Hematopoietic multipotent progenitor cell treated with erythropoietin and hydrocortisone succinate and interleukin-3 and kit ligand, for 17 days (in vitro differentiated cells): ENCODE measurements around the gene RAB21.
A peak's percentile ranks its signal among the peaks of the same experiment; 100 is the strongest.
"Not testable (repeated sequence)": the region's sequence is repeated elsewhere in the genome, so short reads cannot be mapped to it uniquely, and the experiment has no call there.

ENCODE experiments used
- DNase-seq: peaks from one replicate; pipeline ENCODE4 v3.0.0-alpha.2; 2015; ENCODE audit warnings: low spot score

Gene RAB21

DNA sequence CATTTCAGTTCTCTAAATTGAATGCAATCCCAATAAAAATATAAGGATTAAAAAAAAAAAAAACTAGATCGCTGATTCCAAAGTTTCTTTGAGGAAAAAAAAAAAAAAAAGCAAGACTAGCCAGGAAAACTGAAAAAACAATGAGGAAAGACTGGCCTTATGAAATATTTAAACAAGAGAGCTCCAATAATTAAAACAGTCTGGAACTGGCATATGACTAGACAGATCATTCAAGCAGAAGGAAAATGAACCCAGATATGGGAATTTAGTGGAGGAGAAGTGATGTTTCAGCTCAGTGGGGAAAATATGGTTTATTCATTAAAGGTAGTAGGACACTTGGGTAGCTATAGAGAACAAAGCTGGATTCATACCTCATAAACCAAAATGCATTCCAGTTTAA, 42.9 kb downstream of the RAB21 start:
- no peak for DNase-seq

DNA sequence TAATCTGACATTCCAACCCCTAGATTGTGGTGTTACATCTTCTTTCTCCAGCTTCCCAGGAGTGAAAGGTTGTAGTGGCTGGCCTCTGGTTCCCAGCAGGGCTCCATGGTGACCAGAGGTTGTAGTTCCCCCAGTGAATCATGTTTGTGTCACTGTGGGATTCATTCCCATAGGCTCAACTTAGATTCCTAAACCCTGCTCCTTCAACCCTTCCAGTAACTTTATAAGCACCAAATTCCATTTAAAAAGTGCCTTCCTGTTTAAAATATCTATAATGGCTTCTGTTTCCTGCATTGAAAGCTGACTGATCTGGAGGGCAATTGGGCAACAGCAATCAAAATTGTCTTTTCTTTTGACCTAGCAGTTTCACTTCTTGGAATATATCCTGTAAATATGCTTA, 44.4 kb downstream of the RAB21 start:
- no peak for DNase-seq

DNA sequence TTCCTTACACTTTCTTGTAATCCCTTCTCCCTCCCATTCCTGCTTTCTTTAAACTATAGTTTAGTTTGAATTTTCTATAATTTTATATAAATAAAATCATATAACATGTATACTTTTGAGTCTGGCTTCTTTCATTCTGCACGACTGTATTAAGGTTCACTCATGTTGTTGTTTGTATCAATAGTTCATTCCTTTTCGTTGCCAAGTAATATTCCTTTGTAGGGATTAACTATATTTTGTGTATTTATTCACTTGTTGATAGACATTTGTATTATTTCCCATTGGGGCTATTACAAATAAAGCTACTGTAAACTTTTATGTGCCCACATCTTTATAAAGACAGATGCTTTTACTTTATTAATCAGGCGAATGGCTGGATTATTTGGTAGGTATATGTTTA, 45.5 kb downstream of the RAB21 start:
- DNase-seq: no peak

DNA sequence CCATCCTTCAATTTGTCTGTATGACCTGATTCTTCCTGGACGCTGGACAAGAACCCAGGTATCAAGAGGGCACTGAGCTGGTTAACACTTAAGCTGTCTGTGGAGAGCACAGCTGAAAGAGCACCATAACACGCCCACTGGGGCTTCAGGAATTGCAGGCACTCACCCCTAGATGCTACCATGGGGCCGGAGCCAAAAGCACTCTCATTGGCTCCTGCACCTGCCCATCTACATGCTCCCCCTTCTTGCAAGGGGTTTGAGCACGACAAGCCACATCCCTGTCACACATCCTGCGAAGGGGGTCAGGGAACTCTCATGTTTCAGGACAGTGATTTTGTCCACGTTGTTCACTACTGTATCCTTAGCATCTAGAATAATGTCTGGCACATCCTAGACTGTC, 49.8 kb downstream of the RAB21 start:
- no peak for DNase-seq

DNA sequence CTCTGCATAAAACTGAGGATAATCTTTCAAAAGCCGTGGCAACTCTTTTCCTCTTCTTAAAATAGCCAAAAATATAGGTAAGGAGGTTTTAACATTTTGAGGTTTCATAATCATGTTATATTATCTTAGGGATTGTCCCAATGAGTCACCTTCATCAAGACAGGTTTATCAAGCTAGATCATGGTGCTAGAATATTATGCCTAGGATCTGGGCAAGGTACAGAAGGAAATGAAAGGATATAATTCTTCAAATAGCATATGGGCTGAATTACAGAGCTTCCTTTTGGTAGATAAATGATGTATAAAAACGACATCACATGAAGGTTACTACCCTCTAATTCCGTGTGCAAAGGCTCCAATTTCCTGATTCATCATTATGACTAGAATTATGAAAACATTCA, 56.3 kb downstream of the RAB21 start:
- DNase-seq: no peak

DNA sequence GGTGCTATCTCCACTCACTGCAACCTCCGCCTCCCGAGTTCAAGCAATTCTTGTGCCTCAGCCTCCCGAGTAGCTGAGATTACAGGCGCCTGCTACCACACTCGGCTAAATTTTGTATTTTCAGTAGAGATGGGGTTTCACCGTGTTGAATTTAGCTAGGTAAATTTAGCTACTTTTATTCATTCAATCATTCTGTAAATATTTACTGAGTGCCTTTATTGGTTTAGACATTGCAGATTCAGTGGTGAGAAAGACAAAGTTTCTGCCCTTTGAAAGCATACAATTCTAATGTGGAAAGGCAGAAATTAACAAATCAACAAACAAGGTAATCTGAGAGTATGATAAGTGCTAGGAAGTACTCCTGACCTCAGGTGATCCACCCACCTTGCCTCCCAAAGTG, 60.6 kb downstream of the RAB21 start:
- DNase-seq: not testable (repeated sequence)

DNA sequence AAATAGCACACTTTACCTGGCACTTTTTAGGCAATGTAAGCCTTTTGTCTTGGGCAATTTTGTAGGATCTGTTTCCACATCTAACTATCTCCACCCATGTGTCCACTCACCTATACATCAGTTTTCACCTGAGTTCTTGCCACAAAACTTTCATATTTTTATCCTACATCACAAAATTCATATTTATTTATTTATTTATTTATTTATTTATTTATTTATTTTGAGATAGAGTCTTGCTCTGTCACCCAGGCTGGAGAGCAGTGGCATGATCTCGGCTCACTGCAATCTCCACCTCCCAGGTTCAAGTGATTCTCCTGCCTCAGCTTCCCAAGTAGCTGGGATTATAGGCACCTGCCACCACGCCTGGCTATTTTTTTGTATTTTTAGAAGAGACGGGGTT, 67.4 kb downstream of the RAB21 start:
- DNase-seq: not testable (repeated sequence)

DNA sequence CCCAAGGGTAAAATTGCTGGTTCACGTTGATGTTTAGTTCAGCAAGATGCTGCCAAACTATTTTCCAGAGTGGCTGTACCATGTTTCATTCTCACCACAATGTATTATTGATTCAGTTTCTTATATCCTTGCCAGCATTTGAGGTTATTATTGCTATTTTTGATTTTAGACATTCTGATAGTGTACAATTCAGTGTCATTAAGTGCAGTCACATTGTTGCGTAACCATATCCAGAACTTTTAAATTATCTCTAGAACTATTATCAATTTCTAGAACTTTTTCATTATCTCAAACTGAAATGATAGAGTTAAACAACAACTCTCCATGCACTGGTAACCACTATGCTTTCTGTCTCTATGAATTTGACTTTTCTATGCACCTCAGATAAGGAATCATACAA, 74.2 kb downstream of the RAB21 start:
- DNase-seq: no peak

DNA sequence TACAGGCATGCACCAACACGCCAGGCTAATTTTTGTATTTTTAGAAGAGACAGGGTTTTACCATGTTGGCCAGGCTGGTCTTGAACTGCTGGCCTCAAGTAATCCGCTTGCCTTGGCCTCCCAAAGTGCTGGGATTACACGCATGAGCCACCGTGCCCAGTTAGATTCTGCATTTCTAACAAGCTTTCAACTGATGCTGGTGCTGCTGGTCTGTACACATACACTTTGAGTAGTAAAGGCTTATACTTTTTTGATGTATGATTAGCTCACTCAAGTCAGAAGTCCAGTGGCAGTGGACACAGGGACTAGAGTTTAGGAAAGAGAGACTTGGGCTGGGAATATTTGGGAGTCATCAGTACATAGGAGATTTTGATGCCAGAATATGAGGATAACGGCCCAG, 82.7 kb downstream of the RAB21 start:
- DNase-seq: no peak

DNA sequence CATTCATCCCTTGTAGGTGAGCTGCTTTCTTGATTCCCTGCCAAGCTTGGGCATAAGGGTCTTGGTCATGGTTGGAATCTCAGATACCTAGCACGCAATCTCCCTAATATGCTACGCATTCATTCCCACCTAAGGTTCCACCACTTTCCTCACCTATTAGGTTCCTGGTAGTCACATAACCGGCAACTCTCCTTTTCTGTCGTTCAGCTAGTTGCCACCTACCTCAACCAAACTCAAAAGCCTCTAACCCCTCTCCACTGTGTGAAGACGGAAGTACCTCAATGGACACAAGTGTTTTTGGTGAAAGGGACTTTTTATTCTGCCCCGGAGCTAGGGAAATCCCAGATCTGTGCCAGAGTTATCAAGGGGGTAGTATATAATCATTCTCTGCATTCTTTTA, 83.6 kb downstream of the RAB21 start:
- DNase-seq: no peak

DNA sequence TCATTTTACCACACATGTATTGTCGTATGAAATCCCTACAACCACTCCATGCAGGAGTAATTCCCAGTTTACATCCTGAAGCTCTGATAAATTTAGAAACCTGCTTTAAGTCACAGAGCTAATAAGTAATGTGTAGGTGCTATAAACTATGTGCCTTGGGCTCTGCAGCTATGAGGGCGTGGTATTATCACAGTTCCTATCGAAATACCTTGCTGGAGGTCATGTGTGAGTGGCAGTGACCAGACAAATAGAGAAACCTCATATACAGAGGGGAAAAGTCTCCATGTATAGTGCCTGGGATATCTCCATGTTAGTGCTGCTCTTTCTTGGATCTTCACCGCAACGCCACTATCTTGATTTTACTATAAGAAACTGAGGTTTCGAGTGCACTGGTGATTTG, 84.0 kb downstream of the RAB21 start:
- DNase-seq: no peak

DNA sequence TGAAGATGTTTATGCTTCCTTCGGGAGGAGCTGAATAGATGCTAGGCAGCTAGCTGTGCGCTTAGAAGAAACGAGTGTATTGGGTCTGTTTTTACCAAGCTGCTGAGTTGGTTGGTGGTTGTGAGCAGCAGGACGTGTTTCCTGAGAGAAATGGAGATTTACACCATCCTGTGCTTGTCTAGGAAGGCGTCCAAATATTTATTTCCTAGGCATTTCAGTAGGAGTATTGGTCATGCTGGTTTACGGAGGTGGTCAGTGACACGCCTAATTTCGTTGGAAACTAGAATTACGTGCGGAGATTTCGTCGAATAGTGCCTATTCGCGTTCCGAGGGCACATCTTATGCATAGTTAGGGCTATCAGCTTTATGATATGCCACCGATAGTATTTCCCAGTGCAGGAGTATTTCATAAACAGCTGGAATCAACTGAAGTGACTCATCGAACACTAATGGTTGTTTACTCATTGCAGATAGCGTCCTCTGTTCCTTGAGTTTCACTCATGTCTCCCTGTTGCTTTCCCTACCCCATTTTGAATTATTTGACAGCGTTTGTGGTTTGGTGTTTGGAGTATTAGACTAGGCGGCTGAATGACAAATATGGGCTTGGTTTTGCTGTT, 85.7 kb downstream of the RAB21 start:
- peak; percentile 86 for DNase-seq

DNA sequence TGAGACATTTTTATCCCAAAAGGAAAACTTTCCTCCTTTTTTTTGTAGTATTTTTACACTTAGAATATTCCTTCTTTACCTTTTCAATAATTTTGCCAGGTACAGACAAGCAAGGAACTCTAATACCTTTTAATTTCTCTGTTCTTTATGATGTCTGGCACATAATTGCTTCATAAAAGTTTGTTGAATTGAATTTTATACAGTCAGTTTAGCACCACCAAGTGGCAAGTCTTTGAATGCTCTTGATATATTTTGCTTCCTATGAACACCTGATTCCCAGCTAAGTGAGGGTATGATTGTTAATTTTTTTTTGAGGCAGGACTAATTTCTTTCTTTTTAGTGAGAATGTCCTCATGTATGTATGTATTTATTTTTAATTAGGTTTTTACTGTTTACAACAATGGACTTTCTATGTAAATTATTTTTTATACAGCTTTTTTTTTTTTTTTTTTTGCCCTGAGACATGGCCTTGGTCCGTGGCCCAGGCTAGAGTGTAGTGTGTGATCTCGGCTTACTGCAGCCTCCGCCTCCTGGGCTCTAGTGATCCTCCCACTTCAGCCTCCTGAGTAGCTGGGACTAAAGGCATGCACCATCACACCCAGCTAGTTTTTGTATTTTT, 91.8 kb downstream of the RAB21 start:
- peak; percentile 74 for DNase-seq

DNA sequence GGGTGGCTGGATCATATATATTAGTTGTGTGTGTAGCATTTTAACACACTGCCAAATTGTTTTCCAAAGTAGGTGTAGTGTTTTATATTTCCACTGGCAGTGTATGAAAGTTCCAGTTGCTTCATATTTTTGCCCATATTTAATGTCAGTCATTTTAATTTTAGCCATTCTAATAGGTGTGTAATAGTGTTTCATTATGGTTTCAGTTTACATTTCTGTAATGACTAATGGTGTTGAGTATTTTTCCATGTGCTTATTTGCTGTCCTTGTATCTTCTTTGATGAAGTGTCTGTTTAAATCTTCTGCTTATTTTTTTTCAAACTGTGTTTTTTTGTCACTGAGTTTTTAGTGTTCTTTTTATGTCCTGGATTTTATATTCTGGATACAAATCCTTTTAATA, 93.5 kb downstream of the RAB21 start:
- DNase-seq: no peak

DNA sequence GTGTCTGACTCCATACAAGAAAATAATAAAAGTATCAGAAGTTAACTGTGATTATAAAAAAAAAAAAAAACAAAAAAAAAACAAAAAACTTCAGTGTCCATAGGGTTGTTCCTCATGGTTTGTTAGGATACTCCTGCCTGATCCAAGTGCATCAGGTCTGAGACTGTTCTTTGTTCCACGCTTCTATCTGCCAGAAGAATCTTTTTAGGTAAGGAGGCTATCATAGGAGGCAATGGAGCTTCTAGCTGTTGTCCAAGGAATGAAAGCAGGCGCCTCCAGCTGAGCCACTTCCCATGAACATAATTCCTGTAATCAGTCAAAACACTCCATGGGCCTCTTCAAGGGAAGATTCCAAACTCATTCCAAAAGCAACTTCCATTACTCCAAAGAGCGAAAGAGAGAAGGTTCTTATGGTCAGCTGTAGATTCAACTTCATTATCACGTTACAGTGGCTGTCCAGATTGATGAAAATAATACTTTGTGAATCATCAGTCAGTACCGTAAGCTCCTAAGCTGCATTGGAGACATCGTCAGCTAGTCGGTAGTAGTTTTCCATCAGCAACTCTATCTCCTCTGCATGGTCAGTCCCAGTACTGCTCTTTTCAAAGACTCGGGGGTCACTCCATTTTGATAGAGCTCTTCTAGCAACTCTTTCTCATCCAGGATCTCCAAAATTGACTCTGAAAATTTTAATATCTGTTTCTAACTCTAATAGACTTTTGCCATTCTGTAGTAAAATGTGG, 94.6 kb downstream of the RAB21 start:
- no peak for DNase-seq
